Measurements from ENCODE around the gene SBF2.

The SBF2 gene

DNA sequence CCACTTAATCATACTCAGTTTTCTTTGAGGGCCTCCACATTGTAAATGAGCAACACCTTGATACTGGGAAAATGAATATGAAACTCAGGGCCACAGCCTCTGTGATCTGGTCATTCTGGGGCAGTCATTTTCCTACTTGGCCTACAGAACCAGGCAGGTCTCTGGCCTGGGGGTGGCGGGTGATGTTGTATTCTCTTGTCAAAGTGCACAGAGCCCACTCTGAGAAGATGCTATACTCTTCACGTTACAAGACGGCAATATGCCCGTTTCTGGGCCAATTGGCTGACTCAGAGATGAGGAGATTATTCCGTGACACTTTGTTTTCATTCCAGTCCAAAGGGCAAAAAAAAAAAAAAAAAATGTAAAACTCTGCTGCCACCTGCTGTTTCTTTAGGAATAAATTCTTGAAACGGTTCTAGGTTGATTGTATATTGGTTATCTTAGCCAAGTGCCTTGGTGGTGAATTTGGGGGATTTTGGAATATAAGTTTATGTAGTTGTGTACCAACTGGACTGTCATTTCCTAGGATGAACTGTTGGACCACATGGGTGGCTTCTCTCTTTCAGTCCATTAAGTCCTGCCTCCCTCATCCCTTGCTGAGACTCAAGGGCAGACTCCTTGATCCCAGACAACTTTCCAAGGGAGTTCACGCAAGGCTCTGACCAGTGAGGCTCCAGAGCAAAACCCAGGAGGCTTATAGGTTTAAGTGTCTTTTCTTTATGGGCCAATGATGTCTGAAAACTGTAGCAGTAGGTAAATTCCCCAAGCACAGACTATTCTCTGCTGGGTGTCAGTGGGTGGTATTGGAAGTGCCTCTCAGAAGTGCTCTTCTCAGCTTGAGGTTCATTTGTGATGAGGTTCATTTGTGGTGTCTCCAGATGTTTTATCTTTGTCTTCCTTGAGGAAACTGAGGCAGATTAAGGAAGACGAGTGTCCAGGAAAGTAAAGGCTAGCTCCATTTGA is 29.1 kb upstream of the SBF2 start:
- DNase-seq (ENCODE audit: low read depth): no peak
- peak; percentile 36 for TF ChIP-seq CTCF (conservative IDR thresholded peaks at IDR 0.05; ENCODE audit: low read depth, low read length)
- no peak overlapping the region for H3K4me3 ChIP-seq (ENCODE audit: low read length)

DNA sequence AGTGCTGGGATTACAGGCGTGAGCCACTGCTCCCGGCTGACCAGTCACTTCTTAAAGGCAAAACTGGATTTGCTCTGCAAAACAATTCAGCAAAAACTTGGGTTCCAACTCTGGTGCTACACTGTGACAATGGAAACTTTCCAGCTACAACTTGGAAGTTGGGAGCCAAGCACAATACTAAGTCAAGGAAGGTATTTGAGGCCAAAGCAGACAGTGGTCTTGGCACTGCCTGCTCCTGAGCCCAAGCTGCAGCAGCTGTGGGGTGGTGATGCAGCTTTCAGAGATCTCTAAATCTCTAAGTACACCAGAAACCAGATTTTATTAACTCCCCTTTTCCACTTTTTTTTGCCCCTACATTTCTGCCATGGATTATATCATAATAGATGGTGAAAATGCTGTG is 28.4 kb upstream of the SBF2 start:
- no peak overlapping the region for H3K4me3 ChIP-seq (ENCODE audit: low read length)
- TF ChIP-seq CTCF (conservative IDR thresholded peaks at IDR 0.05; ENCODE audit: low read depth, low read length): no peak
- DNase-seq (ENCODE audit: low read depth): no peak

DNA sequence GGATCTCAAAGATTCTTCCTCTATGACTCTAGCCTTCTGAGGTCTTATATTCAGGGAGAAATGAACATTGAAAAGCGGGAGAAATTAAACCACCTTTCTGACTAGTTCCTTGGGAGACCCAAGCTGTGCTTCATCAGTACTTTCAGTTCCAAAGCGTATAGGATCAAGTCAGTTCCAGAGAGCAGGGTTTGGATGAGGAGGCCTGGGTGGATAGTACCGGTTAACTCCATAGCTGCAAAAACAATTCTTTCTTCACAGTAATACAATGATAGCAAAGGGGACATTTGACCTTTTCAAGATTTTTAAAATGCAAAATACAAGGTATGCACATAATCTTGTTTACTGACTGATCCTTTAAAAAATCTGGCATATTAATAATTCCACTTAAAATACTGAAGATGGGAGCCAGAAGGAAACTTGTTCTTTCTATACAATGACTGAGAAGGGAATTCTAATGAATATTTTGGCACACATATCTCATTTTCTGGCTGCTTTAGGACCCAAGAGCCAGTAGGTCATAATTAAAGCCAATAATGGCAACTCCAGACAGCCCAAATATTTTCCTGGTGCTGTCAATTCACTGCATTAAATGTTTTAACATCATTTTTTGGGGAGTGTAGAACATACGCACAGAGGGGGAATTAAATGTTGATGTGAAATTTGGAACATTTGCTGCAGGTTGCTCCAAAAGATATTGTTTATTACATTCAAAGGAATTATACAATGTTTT is 26.9 kb upstream of the SBF2 start:
- DNase-seq (ENCODE audit: low read depth): no peak
- TF ChIP-seq CTCF (conservative IDR thresholded peaks at IDR 0.05; ENCODE audit: low read depth, low read length): no peak
- H3K4me3 ChIP-seq (ENCODE audit: low read length): no peak overlapping the region

DNA sequence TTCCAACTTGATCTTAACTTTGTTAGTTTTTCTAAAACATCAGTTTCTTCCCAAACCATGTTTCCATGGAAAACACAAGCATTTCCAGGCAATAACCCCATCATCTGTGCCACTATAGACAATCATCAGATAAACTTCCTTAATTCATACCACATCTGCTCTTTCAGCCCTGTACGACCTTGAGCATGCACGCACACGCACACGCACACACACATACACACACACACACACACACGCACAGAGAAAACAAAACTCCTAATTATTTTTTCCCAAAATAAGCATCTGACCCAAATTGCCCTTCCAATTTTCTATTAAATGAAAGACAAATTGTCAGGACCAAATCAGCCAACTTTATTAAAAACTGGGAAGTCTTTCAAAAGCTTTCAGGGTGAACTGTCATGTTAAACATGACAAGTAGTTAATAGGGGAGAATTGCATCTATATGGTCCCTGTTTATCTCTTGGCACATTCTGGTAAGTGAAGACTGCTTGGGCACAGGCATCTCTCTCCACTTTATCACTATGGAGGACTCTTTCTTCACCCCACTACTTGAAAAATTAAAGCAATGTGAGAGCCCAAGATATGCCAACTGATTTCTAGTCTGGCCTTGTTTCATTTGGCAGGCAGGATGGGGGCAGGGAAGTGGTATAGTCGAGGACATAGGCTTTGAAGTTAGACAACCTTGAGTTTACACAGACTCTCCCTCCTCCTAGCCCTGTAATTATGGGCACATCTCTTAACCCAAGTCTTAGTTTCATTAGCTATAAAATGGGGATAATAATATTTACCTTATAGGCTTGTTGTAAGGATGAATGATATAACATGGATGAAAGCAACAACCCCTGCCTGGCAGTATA is 25.9 kb upstream of the SBF2 start:
- no peak for TF ChIP-seq CTCF (conservative IDR thresholded peaks at IDR 0.05; ENCODE audit: low read depth, low read length)
- DNase-seq (ENCODE audit: low read depth): no peak
- H3K4me3 ChIP-seq (ENCODE audit: low read length): no peak overlapping the region

- TF ChIP-seq CTCF (conservative IDR thresholded peaks at IDR 0.05; ENCODE audit: low read depth, low read length): no peak
- H3K4me3 ChIP-seq (ENCODE audit: low read length): no peak overlapping the region
- DNase-seq (ENCODE audit: low read depth): no peak
These were observed 24.4 kb upstream of the SBF2 start for GRCh38 chr11:10318527-10318802.

GRCh38 chr11:10317776-10318526 is 23.9 kb upstream of the SBF2 start:
- TF ChIP-seq CTCF (conservative IDR thresholded peaks at IDR 0.05; ENCODE audit: low read depth, low read length): no peak
- H3K4me3 ChIP-seq (ENCODE audit: low read length): no peak overlapping the region
- DNase-seq (ENCODE audit: low read depth): no peak
